Ishikawa (cell line): ENCODE data around the gene PITPNC1.

Experiments
- CEBPB ChIP-seq: IDR thresholded peaks from 2 replicates; pipeline ENCODE4 v1.6.1; 2012
- CREB1 ChIP-seq: IDR thresholded peaks from 2 replicates; pipeline ENCODE4 v1.6.1; 2012; ENCODE audit warnings: low read depth
- EGR1 ChIP-seq: IDR thresholded peaks from 2 replicates; pipeline ENCODE4 v1.6.1; 2012
- EP300 ChIP-seq: IDR thresholded peaks from 2 replicates; pipeline ENCODE4 v1.6.1; 2012; ENCODE audit warnings: borderline replicate concordance
- FOXM1 ChIP-seq: IDR thresholded peaks from 2 replicates; pipeline ENCODE4 v1.6.1; 2012; ENCODE audit warnings: low read depth, borderline replicate concordance
- RAD21 ChIP-seq: IDR thresholded peaks from 2 replicates; pipeline ENCODE4 v1.6.1; 2012; ENCODE audit warnings: low read depth
- TAF1 ChIP-seq: IDR thresholded peaks from 2 replicates; pipeline ENCODE4 v1.6.1; 2012; ENCODE audit warnings: low read depth, mild to moderate bottlenecking
- YY1 ChIP-seq: IDR thresholded peaks from 2 replicates; pipeline ENCODE4 v1.6.1; 2012; ENCODE audit warnings: low read depth
- TF ChIP-seq, protein P1 (sequence below): IDR thresholded peaks from 2 replicates; pipeline ENCODE4 v1.6.1; 2012; ENCODE audit warnings: low read depth, mild to moderate bottlenecking
- TF ChIP-seq, protein P2 (sequence below): IDR thresholded peaks from 2 replicates; pipeline ENCODE4 v1.6.1; 2012
- TF ChIP-seq, protein P3 (sequence below): IDR thresholded peaks from 2 replicates; pipeline ENCODE4 v1.6.1; 2012

DNA sequence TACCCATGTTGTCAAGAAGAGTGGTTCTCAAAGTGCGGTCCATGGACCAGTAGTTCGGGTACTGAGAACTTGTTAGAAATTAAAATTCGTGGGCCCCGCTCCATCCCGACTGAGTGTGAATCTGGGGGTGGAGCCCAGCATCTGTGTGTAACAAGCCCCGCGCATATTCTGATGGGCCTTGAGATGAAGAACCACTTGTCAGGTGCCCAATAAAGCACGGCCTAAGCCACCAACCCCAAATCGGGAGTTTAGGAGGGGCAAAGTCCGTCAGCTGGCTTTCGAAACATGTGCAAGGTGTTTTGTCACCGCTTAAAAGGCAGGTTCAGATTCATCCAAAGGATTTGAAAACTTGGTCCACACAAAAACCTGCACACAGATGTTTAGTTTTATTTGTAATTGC, 40.2 kb upstream of the PITPNC1 start:
- TF ChIP-seq, protein P1, sequence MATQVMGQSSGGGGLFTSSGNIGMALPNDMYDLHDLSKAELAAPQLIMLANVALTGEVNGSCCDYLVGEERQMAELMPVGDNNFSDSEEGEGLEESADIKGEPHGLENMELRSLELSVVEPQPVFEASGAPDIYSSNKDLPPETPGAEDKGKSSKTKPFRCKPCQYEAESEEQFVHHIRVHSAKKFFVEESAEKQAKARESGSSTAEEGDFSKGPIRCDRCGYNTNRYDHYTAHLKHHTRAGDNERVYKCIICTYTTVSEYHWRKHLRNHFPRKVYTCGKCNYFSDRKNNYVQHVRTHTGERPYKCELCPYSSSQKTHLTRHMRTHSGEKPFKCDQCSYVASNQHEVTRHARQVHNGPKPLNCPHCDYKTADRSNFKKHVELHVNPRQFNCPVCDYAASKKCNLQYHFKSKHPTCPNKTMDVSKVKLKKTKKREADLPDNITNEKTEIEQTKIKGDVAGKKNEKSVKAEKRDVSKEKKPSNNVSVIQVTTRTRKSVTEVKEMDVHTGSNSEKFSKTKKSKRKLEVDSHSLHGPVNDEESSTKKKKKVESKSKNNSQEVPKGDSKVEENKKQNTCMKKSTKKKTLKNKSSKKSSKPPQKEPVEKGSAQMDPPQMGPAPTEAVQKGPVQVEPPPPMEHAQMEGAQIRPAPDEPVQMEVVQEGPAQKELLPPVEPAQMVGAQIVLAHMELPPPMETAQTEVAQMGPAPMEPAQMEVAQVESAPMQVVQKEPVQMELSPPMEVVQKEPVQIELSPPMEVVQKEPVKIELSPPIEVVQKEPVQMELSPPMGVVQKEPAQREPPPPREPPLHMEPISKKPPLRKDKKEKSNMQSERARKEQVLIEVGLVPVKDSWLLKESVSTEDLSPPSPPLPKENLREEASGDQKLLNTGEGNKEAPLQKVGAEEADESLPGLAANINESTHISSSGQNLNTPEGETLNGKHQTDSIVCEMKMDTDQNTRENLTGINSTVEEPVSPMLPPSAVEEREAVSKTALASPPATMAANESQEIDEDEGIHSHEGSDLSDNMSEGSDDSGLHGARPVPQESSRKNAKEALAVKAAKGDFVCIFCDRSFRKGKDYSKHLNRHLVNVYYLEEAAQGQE, result no peak
- TF ChIP-seq RAD21, result no peak
- no peak for TF ChIP-seq FOXM1
- no peak for TF ChIP-seq TAF1
- TF ChIP-seq, protein P2, sequence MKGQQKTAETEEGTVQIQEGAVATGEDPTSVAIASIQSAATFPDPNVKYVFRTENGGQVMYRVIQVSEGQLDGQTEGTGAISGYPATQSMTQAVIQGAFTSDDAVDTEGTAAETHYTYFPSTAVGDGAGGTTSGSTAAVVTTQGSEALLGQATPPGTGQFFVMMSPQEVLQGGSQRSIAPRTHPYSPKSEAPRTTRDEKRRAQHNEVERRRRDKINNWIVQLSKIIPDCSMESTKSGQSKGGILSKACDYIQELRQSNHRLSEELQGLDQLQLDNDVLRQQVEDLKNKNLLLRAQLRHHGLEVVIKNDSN, result no peak
- no peak for TF ChIP-seq YY1
- no peak for TF ChIP-seq EP300
- TF ChIP-seq CEBPB, result no peak
- TF ChIP-seq EGR1, result no peak
- TF ChIP-seq CREB1, result no peak
- TF ChIP-seq, protein P3, sequence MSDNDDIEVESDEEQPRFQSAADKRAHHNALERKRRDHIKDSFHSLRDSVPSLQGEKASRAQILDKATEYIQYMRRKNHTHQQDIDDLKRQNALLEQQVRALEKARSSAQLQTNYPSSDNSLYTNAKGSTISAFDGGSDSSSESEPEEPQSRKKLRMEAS, result no peak
